K562 (cell line): ENCODE measurements around the gene SIGLEC6. TPM values are rescaled to one million over a fixed set of nuclear protein-coding genes. Genes with fewer than 3 reads are reported as not detected.

Experiments
- ATAC-seq: fragments of 200-7000 bp; cut with Tn5 transposase; 3 replicates; pipeline ENCODE4 v1.9.1; 2020; ENCODE audit warnings: moderate library complexity
- BruUV-seq: library from RNA; stranded (reverse); fragments of 400-500 nt; replicated peaks from 2 replicates; lab custom pipeline; 2021; lab: Mats Ljungman, UMichigan
- CTCF ChIA-PET: fragments of 300-600 bp; formaldehyde crosslinking; extraction: SDS; loops from one replicate; lab custom pipeline; 2021; ENCODE audit warnings: low intra/inter-chr PET ratio; lab: Yijun Ruan, JAX
- POLR2A ChIA-PET: fragments of 300-600, 350-650 bp; sonication (Branson Sonifier 250); formaldehyde crosslinking; extraction: SDS; loops from one replicate; lab custom pipeline; 2021; ENCODE audit warnings: antibody characterized with exemption, inconsistent platforms; lab: Yijun Ruan, JAX
- DNase-seq, 4 experiments: peaks; one replicate each; pipeline versions ENCODE4 v3.0.0 to v3.0.0-alpha.2; 2011 to 2018; ENCODE audit warnings: low spot score in 3 of 4, mixed read lengths in 3 of 4; ENCODE audit errors: extremely low read depth in 1 of 4
- FAIRE-seq: peaks from 2 replicates; lab custom pipeline; 2011; peaks lifted over from hg19 to GRCh38; lab: Jason Lieb, UNC
- H2AFZ ChIP-seq: 2 replicates; pipeline ENCODE4 v1.6.0; 2011; ENCODE audit warnings: low read depth, low read length, control low read depth, inconsistent platforms
- H3K27ac ChIP-seq: fragments of 200-600 bp; 3 replicates; pipeline ENCODE4 v1.8.0; 2011; ENCODE audit warnings: low read depth, mild to moderate bottlenecking, control low read depth, inconsistent platforms, low read length, moderate library complexity, mixed read lengths; ENCODE audit errors: extremely low read depth
- H3K27me3 ChIP-seq, 2 experiments: fragments of 300-600 bp in 1 of 2; 2 replicates in 1 of 2; 3 replicates in 1 of 2; pipeline versions ENCODE4 v1.6.0 to v1.8.0; 2011; ENCODE audit warnings: inconsistent platforms in 2 of 2, low read length in 2 of 2, mild to moderate bottlenecking in 1 of 2, mixed read lengths in 1 of 2, moderate library complexity in 1 of 2; ENCODE audit not compliant: control insufficient read depth in 2 of 2, insufficient read depth in 2 of 2
- H3K36me3 ChIP-seq: fragments of 300-600 bp; 3 replicates; pipeline ENCODE4 v1.8.0; 2011; ENCODE audit warnings: mild to moderate bottlenecking, low read length, inconsistent platforms; ENCODE audit not compliant: control insufficient read depth, insufficient read depth
- H3K4me1 ChIP-seq, 2 experiments: fragments of 200-600 bp in 1 of 2; replicated peaks in 1 of 2; 2 replicates in 1 of 2; 3 replicates in 1 of 2; pipeline versions ENCODE4 v1.5.1 to v1.8.0; 2011; ENCODE audit warnings: inconsistent platforms in 2 of 2, low read length in 2 of 2, mild to moderate bottlenecking in 1 of 2, mixed read lengths in 1 of 2, moderate library complexity in 1 of 2; ENCODE audit not compliant: control insufficient read depth in 2 of 2, insufficient read depth in 2 of 2
- H3K4me2 ChIP-seq: 2 replicates; pipeline ENCODE4 v1.6.1; 2011; ENCODE audit warnings: low read length, control low read depth, inconsistent platforms, mixed read lengths; ENCODE audit not compliant: insufficient read depth
- H3K4me3 ChIP-seq: fragments of 200-600 bp; sonication (generic), shearing (Covaris generic); 2 replicates; pipeline ENCODE4 v1.5.1; 2016; ENCODE audit warnings: control low read depth, inconsistent platforms
- H3K79me2 ChIP-seq: fragments of 200-600 bp; 3 replicates; pipeline ENCODE4 v1.8.0; 2011; ENCODE audit warnings: low read length, inconsistent platforms; ENCODE audit not compliant: control insufficient read depth, insufficient read depth
- H3K9ac ChIP-seq, 2 experiments: 2 replicates each; pipeline versions ENCODE4 v1.6.0 to v1.6.1; 2011; ENCODE audit warnings: low read depth in 2 of 2, low read length in 2 of 2, control low read depth in 1 of 2, inconsistent platforms in 1 of 2, mild to moderate bottlenecking in 1 of 2, mixed read lengths in 1 of 2; ENCODE audit not compliant: insufficient read depth in 1 of 2
- H3K9me1 ChIP-seq: one replicate; pipeline ENCODE4 v1.6.0; 2011; ENCODE audit warnings: inconsistent platforms, mild to moderate bottlenecking, low read length, moderate library complexity; ENCODE audit not compliant: control insufficient read depth, insufficient read depth
- H3K9me3 ChIP-seq: replicated peaks from 2 replicates; pipeline ENCODE4 v1.5.1; 2011; ENCODE audit warnings: low read depth, low read length, inconsistent platforms; ENCODE audit not compliant: control insufficient read depth, insufficient read depth
- H4K20me1 ChIP-seq: replicated peaks from 2 replicates; pipeline ENCODE4 v1.6.1; 2011; ENCODE audit warnings: low read length, inconsistent platforms, mixed read lengths; ENCODE audit not compliant: control insufficient read depth, insufficient read depth
- RAD51 ChIP-seq: fragments of 450-650 bp; IDR thresholded peaks from 2 replicates; pipeline ENCODE4 v1.7.1; 2016; ENCODE audit warnings: low read depth, mild to moderate bottlenecking, borderline replicate concordance
- TFE3 ChIP-seq: fragments of 450-650 bp; formaldehyde crosslinking; IDR thresholded peaks from 2 replicates; pipeline ENCODE4 v1.4.0; 2020; ENCODE audit warnings: mild to moderate bottlenecking, mixed read lengths
- TOE1 ChIP-seq, 2 experiments: fragments of 450-650 bp in 1 of 2; sonication (generic) in 1 of 2; formaldehyde crosslinking in 1 of 2; IDR thresholded peaks; 2 replicates each; pipeline versions ENCODE4 v1.7.1 to v1.8.0; 2016 to 2022; ENCODE audit warnings: borderline replicate concordance in 2 of 2, mild to moderate bottlenecking in 2 of 2, antibody characterized with exemption in 1 of 2, inconsistent platforms in 1 of 2, low read depth in 1 of 2, missing genetic modification reagents in 1 of 2, moderate library complexity in 1 of 2
- ZNF830 ChIP-seq: fragments of 250-450 bp; sonication (Bioruptor Pico); IDR thresholded peaks from 2 replicates; pipeline ENCODE4 v1.5.0; 2021; ENCODE audit warnings: mild to moderate bottlenecking
- WGBS: fragments of 100-300 bp; shearing (Covaris generic); methylation state at CpG from one replicate; pipeline ENCODE4 v1.1.6; 2016; ENCODE audit warnings: low coverage, mixed read lengths; ENCODE audit not compliant: insufficient coverage; ENCODE audit errors: missing lambda C conversion rate; 5-methylcytosine and 5-hydroxymethylcytosine counted together
- in situ Hi-C: fragments of 300-500 bp; cut with MboI; formaldehyde crosslinking; loops from 4 replicates; pipeline ENCODE4 v1.15.0; 2018; ENCODE audit warnings: inconsistent platforms, mixed read lengths
- intact Hi-C: fragments of 100-400 bp; cut with micrococcal nuclease; formaldehyde crosslinking; loops from 2 replicates; pipeline ENCODE4 v1.14.2; 2022
- polyA plus RNA-seq, 8 experiments: library from polyadenylated mRNA; depleted of rRNA in 4 of 8; stranded (reverse) in 5 of 8; unstranded in 3 of 8; fragments of >200 nt; fragmentation: Nextera tagmentation in 2 of 8; fragmentation: Illumina TruSeq in 1 of 8; extraction: Ambion mirVana in 2 of 8; extraction: Trizol in 1 of 8; gene quantifications; 2 replicates each; pipeline versions ENCODE4 v1.2.1 to v1.2.3, GENCODE V29; 2011 to 2014; ENCODE audit warnings: inconsistent platforms in 1 of 8, missing spikeins in 1 of 8
- total RNA-seq, 7 experiments: library from RNA; depleted of rRNA in 6 of 7; stranded (reverse); fragments of >200 nt in 6 of 7; fragmentation: Illumina TruSeq in 2 of 7; extraction: Trizol in 2 of 7; gene quantifications; 2 replicates each; pipeline versions ENCODE4 v1.2.1 to v1.2.3, GENCODE V29; 2011 to 2021; ENCODE audit warnings: low replicate concordance in 1 of 7

SIGLEC6 gene
- total and polyA plus RNA-seq, 9 of the 15 experiments (the other 6 are each of a cell fraction or from before 2014, with no cell fraction given): 0.03 to 17.5 (median 0.71) TPM

- Histone ChIP-seq H4K20me1 (no peaks in the 10 kb centered on the region), H3K9ac (no peak overlapping the region), H3K4me2 (no peak overlapping the region), H3K36me3 (0 out of 3 replicates have a peak, but pooled peaks cover 2% of the 10 kb centered on the region), H3K9me3 (peaks cover 9% of the 10 kb centered on the region; the same call in 1 of the 2 replicates), H3K79me2 (no peaks in the 10 kb centered on the region), H3K9me1 (no peaks in the 10 kb centered on the region), H3K4me1 (peaks cover 17 to 24% of the 10 kb centered on the region in 2 experiments), H3K27me3 (no peaks in the 10 kb centered on the region), H3K27ac (no peak overlapping the region), H3K4me3 (no peak overlapping the region), H2AFZ (0 out of 2 replicates have a peak overlapping the region, but pooled peaks have one; percentile 11)
- in situ Hi-C loops (no loop called here), intact Hi-C loops (no loop called here)
- TF ChIP-seq ZNF830 (CRISPR knock-in tag): no peak
- peak; percentile 56; the same call in 1 of the 2 replicates for TF ChIP-seq RAD51
- TF ChIP-seq TFE3 (CRISPR knock-in tag): peak; percentile 86
- peak; percentile 39; the same call in 1 of the 2 replicates for TF ChIP-seq TOE1 (IDR thresholded peaks at IDR 0.05; ENCODE audit: borderline replicate concordance)
- TF ChIP-seq TOE1 (CRISPR knock-in tag; IDR thresholded peaks at IDR 0.05; ENCODE audit: borderline replicate concordance, low read depth): no peak
- ChIA-PET POLR2A (no interaction called here), CTCF (no interaction called here)
- BruUV-seq: no TSS peak
- no peak for DNase-seq
- WGBS: 52% methylated on average over 2 of the region's 2 CpGs
- ATAC-seq: no peak
- FAIRE-seq: no peak
Measured at GRCh38 chr19:51520728-51521127, 10.7 kb downstream of the SIGLEC6 start.
